ENCODE results near the gene TYK2. TPM values are rescaled to one million over a fixed set of nuclear protein-coding genes. Genes with fewer than 3 reads are reported as not detected.

Gene TYK2
- total RNA-seq, 1 donor = 72.7 TPM

GRCh38 chr19:10422846-10423245 is 42.5 kb upstream of the TYK2 start:
- TF ChIP-seq CTCF (IDR thresholded peaks at IDR 0.05; ENCODE audit: extremely low read depth, low read depth, low read length) = no peak
- Histone ChIP-seq H3K27ac (ENCODE audit: low read depth, low read length) (no peak overlapping the region), H3K4me1 (ENCODE audit: insufficient read depth, low read length) (peaks cover 33% of the 10 kb centered on the region), H4K20me1 (ENCODE audit: insufficient read depth, low read length) (peaks cover 8% of the 10 kb centered on the region), H3K4me2 (ENCODE audit: insufficient read depth, low read length) (no peak overlapping the region), H3K36me3 (ENCODE audit: insufficient read depth, low read length) (no peaks in the 10 kb centered on the region), H2AFZ (ENCODE audit: low read length) (no peak overlapping the region), H3K4me3 (ENCODE audit: insufficient read depth, low read length) (no peak overlapping the region), H3K9me3 (ENCODE audit: low read depth, low read length) (no peaks in the 10 kb centered on the region), H3K79me2 (ENCODE audit: insufficient read depth, low read length) (no peaks in the 10 kb centered on the region), H3K27me3 (ENCODE audit: insufficient read depth, low read length) (peaks cover 52% of the 10 kb centered on the region)
- DNase-seq (ENCODE audit: insufficient read length, low spot score, missing footprints) = peak; percentile 92

- H3K4me2 ChIP-seq (ENCODE audit: insufficient read depth, low read length) = no peak overlapping the region
- peaks cover 33% of the 10 kb centered on the region for H3K4me1 ChIP-seq (ENCODE audit: insufficient read depth, low read length)
- no peaks in the 10 kb centered on the region for H3K79me2 ChIP-seq (ENCODE audit: insufficient read depth, low read length)
- no peak overlapping the region for H3K4me3 ChIP-seq (ENCODE audit: insufficient read depth, low read length)
- H4K20me1 ChIP-seq (ENCODE audit: insufficient read depth, low read length) = peaks cover 8% of the 10 kb centered on the region
- H3K27me3 ChIP-seq (ENCODE audit: insufficient read depth, low read length) = peaks cover 60% of the 10 kb centered on the region
- DNase-seq (ENCODE audit: insufficient read length, low spot score, missing footprints) = peak; percentile 72
- no peaks in the 10 kb centered on the region for H3K9me3 ChIP-seq (ENCODE audit: low read depth, low read length)
- TF ChIP-seq CTCF (IDR thresholded peaks at IDR 0.05; ENCODE audit: extremely low read depth, low read depth, low read length) = no peak
- H3K36me3 ChIP-seq (ENCODE audit: insufficient read depth, low read length) = no peaks in the 10 kb centered on the region
- no peak overlapping the region for H2AFZ ChIP-seq (ENCODE audit: low read length)
- H3K27ac ChIP-seq (ENCODE audit: low read depth, low read length) = no peak overlapping the region
Measured at GRCh38 chr19:10422046-10422461, 41.7 kb upstream of the TYK2 start.

GRCh38 chr19:10421240-10422045 is 41.1 kb upstream of the TYK2 start:
- Histone ChIP-seq H3K27me3 (ENCODE audit: insufficient read depth, low read length) (peaks cover 65% of the 10 kb centered on the region), H3K4me2 (ENCODE audit: insufficient read depth, low read length) (no peak overlapping the region), H3K27ac (ENCODE audit: low read depth, low read length) (no peak overlapping the region), H3K4me1 (ENCODE audit: insufficient read depth, low read length) (peaks cover 33% of the 10 kb centered on the region), H3K79me2 (ENCODE audit: insufficient read depth, low read length) (no peaks in the 10 kb centered on the region), H2AFZ (ENCODE audit: low read length) (no peak overlapping the region), H3K36me3 (ENCODE audit: insufficient read depth, low read length) (no peaks in the 10 kb centered on the region), H3K9me3 (ENCODE audit: low read depth, low read length) (no peaks in the 10 kb centered on the region), H4K20me1 (ENCODE audit: insufficient read depth, low read length) (peaks cover 12% of the 10 kb centered on the region), H3K4me3 (ENCODE audit: insufficient read depth, low read length) (no peak overlapping the region)
- DNase-seq (ENCODE audit: insufficient read length, low spot score, missing footprints) = peak; percentile 84
- no peak for TF ChIP-seq CTCF (IDR thresholded peaks at IDR 0.05; ENCODE audit: extremely low read depth, low read depth, low read length)

- Histone ChIP-seq H3K4me1 (ENCODE audit: insufficient read depth, low read length) (peaks cover 40% of the 10 kb centered on the region), H3K4me3 (ENCODE audit: insufficient read depth, low read length) (peak within 1 kb of the TSS; percentile 57), H3K36me3 (ENCODE audit: insufficient read depth, low read length) (no peaks in the 10 kb centered on the region), H3K79me2 (ENCODE audit: insufficient read depth, low read length) (no peaks in the 10 kb centered on the region), H3K27ac (ENCODE audit: low read depth, low read length) (no peak within 1 kb of the TSS), H4K20me1 (ENCODE audit: insufficient read depth, low read length) (peaks cover 12% of the 10 kb centered on the region), H3K4me2 (ENCODE audit: insufficient read depth, low read length) (peak within 1 kb of the TSS; percentile 68), H3K9me3 (ENCODE audit: low read depth, low read length) (no peaks in the 10 kb centered on the region), H3K27me3 (ENCODE audit: insufficient read depth, low read length) (peaks cover 65% of the 10 kb centered on the region), H2AFZ (ENCODE audit: low read length) (no peak within 1 kb of the TSS)
- DNase-seq (ENCODE audit: insufficient read length, low spot score, missing footprints) = peak; percentile 94
- no peak for TF ChIP-seq CTCF (IDR thresholded peaks at IDR 0.05; ENCODE audit: extremely low read depth, low read depth, low read length)
Measured at GRCh38 chr19:10420444-10421239, 40.3 kb upstream of the TYK2 start, which contains the start of gene PDE4A. TSS of gene PDE4A (plus strand) at chr19:10420538. CDS start at chr19:10420765, 227 bp downstream.
